ENCODE measurements around the gene DAPK2. TPM values are rescaled to one million over a fixed set of nuclear protein-coding genes. Genes with fewer than 3 reads are reported as not detected.
"Not testable (repeated sequence)": the region's sequence is repeated elsewhere in the genome, so short reads cannot be mapped to it uniquely, and the experiment has no call there.

DAPK2 gene
- total RNA-seq, 4 donors from 2014 or later, result 13.1 to 30.8 (median 26.4) TPM

GRCh38 chr15:64067564-64068030, 21.3 kb upstream of the DAPK2 start:
- WGBS, result 17% methylated on average over 11 of the region's 11 CpGs
- Histone ChIP-seq H3K27me3 (no peaks in the 10 kb centered on the region), H3K4me1 (peaks cover 34% of the 10 kb centered on the region), H3K36me3 (peaks cover 7% of the 10 kb centered on the region), H3K4me3 (no peak overlapping the region), H3K27ac (no peak overlapping the region), H3K9me3 (no peaks in the 10 kb centered on the region)
- peak in 1 of 2 donors; percentile 84 for DNase-seq (ENCODE audit: low spot score in 2 of 2)
- TF ChIP-seq POLR2A (IDR thresholded peaks at IDR 0.05), result no peak
- peak; percentile 71 to 83 for TF ChIP-seq CTCF (IDR thresholded peaks at IDR 0.05)

- 70% methylated on average over 1 of the region's 1 CpG for WGBS
- TF ChIP-seq POLR2A (IDR thresholded peaks at IDR 0.05), result no peak
- no peak for TF ChIP-seq CTCF (IDR thresholded peaks at IDR 0.05)
- no peak for TF ChIP-seq POLR2AphosphoS5 (IDR thresholded peaks at IDR 0.05)
- no peak for TF ChIP-seq EP300 (IDR thresholded peaks at IDR 0.05)
Measured at GRCh38 chr15:64066451-64066850, 20.2 kb upstream of the DAPK2 start.

GRCh38 chr15:64060716-64061115, 14.4 kb upstream of the DAPK2 start:
- DNase-seq (ENCODE audit: low spot score in 2 of 2), result no peak
- H3K9me3 ChIP-seq, result no peaks in the 10 kb centered on the region
- WGBS, result 92% methylated on average over 18 of the region's 29 CpGs
- TF ChIP-seq EP300 (IDR thresholded peaks at IDR 0.05), result no peak
- no peak for TF ChIP-seq POLR2A (IDR thresholded peaks at IDR 0.05)
- no peak for TF ChIP-seq POLR2AphosphoS5 (IDR thresholded peaks at IDR 0.05)
- no peak for TF ChIP-seq CTCF (IDR thresholded peaks at IDR 0.05)
- no peak overlapping the region for H3K27ac ChIP-seq
- no peak overlapping the region for H3K4me3 ChIP-seq
- no peaks in the 10 kb centered on the region for H3K36me3 ChIP-seq
- no peaks in the 10 kb centered on the region for H3K4me1 ChIP-seq
- H3K27me3 ChIP-seq, result no peaks in the 10 kb centered on the region

More at GRCh38 chr15:64066451-64066850, 20.2 kb upstream of the DAPK2 start:
- Histone ChIP-seq H3K4me3 (no peak overlapping the region), H3K27me3 (no peaks in the 10 kb centered on the region), H3K4me1 (peaks cover 26% of the 10 kb centered on the region), H3K9me3 (no peaks in the 10 kb centered on the region), H3K36me3 (peaks cover 1% of the 10 kb centered on the region), H3K27ac (no peak overlapping the region)
- DNase-seq (ENCODE audit: low spot score in 2 of 2), result no peak

GRCh38 chr15:64059104-64059503, 12.8 kb upstream of the DAPK2 start:
- WGBS, result 94% methylated on average over 2 of the region's 2 CpGs
- H3K9me3 ChIP-seq; DNase-seq (ENCODE audit: low spot score in 2 of 2); H3K4me1 ChIP-seq; H3K4me3 ChIP-seq; H3K36me3 ChIP-seq; H3K27me3 ChIP-seq; H3K27ac ChIP-seq: not testable (repeated sequence)

- Histone ChIP-seq H3K27me3 (no peaks in the 10 kb centered on the region), H3K27ac (no peak overlapping the region), H3K36me3 (no peaks in the 10 kb centered on the region), H3K9me3 (no peaks in the 10 kb centered on the region), H3K4me1 (no peaks in the 10 kb centered on the region), H3K4me3 (no peak overlapping the region)
- DNase-seq (ENCODE audit: low spot score in 2 of 2), result no peak
- 81% methylated on average over 5 of the region's 5 CpGs for WGBS
- no peak for TF ChIP-seq POLR2A (IDR thresholded peaks at IDR 0.05)
- no peak for TF ChIP-seq EP300 (IDR thresholded peaks at IDR 0.05)
- TF ChIP-seq POLR2AphosphoS5 (IDR thresholded peaks at IDR 0.05), result no peak
- no peak for TF ChIP-seq CTCF (IDR thresholded peaks at IDR 0.05)
Measured at GRCh38 chr15:64058279-64058678, 12.0 kb upstream of the DAPK2 start.

GRCh38 chr15:64053674-64054073, 7.4 kb upstream of the DAPK2 start:
- WGBS, result 89% methylated on average over 12 of the region's 12 CpGs
- not testable (repeated sequence) for H3K27ac ChIP-seq

More at GRCh38 chr15:64053674-64054073, 7.4 kb upstream of the DAPK2 start:
- not testable (repeated sequence) for H3K4me1 ChIP-seq; H3K36me3 ChIP-seq; H3K4me3 ChIP-seq; H3K9me3 ChIP-seq; H3K27me3 ChIP-seq; DNase-seq (ENCODE audit: low spot score in 2 of 2)
